Activated CD8-positive, alpha-beta memory T cell treated with anti-CD3 and anti-CD28 coated beads, Interleukin-2, amount 10 ng/mL, durations not matched to agents 7 days and 5 days (primary cell): Measurements from ENCODE around the gene PAX8. TPM values are rescaled to one million over a fixed set of nuclear protein-coding genes. Genes with fewer than 3 reads are reported as not detected.
"Not testable (repeated sequence)": the region's sequence is repeated elsewhere in the genome, so short reads cannot be mapped to it uniquely, and the experiment has no call there.

ENCODE experiments used
- ATAC-seq: fragments of 150-1000 bp; cut with Tn5 transposase; one replicate; pipeline ENCODE4 v1.10.0; 2021; ENCODE audit warnings: moderate library complexity
- CTCF ChIA-PET: fragments of 350-600 bp; sonication (Branson Sonifier 250); formaldehyde crosslinking; loops from one replicate; lab custom pipeline; 2021; ENCODE audit warnings: antibody characterized with exemption; lab: Charles Lee
- DNase-seq: peaks from one replicate; pipeline ENCODE4 v3.0.0-alpha.2; 2020
- H3K27ac Mint-ChIP-seq: one replicate; pipeline ENCODE4 v1.8.0; 2021; ENCODE audit warnings: mild to moderate bottlenecking, mixed read lengths
- H3K27me3 Mint-ChIP-seq: one replicate; pipeline ENCODE4 v1.8.0; 2021; ENCODE audit warnings: mixed read lengths
- H3K36me3 Mint-ChIP-seq: one replicate; pipeline ENCODE4 v1.8.0; 2021; ENCODE audit warnings: mild to moderate bottlenecking, mixed read lengths
- H3K4me1 Mint-ChIP-seq: one replicate; pipeline ENCODE4 v1.8.0; 2021; ENCODE audit warnings: mixed read lengths
- H3K4me3 Mint-ChIP-seq: one replicate; pipeline ENCODE4 v1.8.0; 2021; ENCODE audit warnings: mild to moderate bottlenecking, moderate library complexity, mixed read lengths
- H3K9me3 Mint-ChIP-seq: one replicate; pipeline ENCODE4 v1.8.0; 2022; ENCODE audit warnings: low read depth, mixed read lengths
- total RNA-seq, 2 experiments: library from RNA; stranded (reverse); gene quantifications; one replicate each; pipeline ENCODE4 v1.2.3, GENCODE V29; 2021

Gene PAX8
- total RNA-seq, result 1 to 10 TPM; 1.6 to 2.1 TPM

DNA sequence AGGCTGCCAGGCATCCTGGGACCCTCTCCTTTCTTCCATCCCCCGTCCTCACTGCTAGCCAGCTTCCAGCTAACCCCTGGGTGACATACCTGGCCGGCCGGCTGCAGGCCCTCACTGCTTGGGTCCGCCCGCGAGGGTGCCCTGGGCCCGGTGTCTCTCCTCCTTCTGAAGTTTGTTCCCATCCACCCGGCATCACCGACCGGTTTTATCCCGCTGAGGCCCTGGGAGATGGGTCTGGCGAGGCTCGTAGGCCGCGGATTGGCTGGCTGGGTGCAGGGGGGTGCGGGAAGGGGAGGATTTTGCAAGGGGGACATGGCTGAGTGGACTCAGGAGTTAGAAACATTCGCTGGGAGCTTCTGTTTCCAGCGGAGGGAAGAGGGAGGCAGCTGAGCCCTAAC is at the start of gene PAX8:
TSS of gene PAX8 (minus strand) at position 180 of the 398 bp plus-strand sequence. CDS start 527 bp downstream, outside the sequence.
- Mint-ChIP-seq H3K4me1 (peaks cover 9% of the 10 kb centered on the region), H3K27me3 (peaks cover 77% of the 10 kb centered on the region), H3K36me3 (no peaks in the 10 kb centered on the region), H3K27ac (no peak within 1 kb of the TSS), H3K9me3 (no peaks in the 10 kb centered on the region), H3K4me3 (no peak within 1 kb of the TSS)
- ATAC-seq (no peak), DNase-seq (no peak)
- CTCF ChIA-PET, result interaction anchor here (1.0 kb wide), 2 partner anchors 111 to 141 kb away, joined by 3 read pairs; no protein-coding TSS in a partner anchor

DNA sequence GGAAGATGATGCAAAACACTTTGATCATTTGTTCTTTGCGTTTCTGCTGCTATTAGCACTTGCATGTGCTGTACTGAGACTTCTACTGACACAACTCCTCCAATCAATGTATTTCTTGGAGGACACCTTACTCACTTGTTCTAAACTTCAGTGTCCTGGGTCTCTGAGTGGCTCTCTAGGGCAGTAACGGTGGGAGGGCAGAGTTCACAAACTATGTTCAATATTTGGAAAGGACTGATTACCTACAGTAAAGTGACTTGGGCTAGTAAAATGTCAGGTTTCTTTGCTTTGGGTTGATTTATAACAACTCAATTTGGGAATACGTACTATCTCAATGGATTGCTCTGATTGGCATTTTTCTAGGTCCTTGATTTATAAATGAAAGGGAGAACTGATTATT is 49.3 kb upstream of the PAX8 start:
- Mint-ChIP-seq H3K9me3 (no peaks in the 10 kb centered on the region), H3K27ac (no peak overlapping the region), H3K36me3 (no peaks in the 10 kb centered on the region), H3K4me3 (no peak overlapping the region), H3K27me3 (peaks cover 46% of the 10 kb centered on the region), H3K4me1 (peaks cover 9% of the 10 kb centered on the region)
- CTCF ChIA-PET, result no interaction called here
- ATAC-seq (no peak), DNase-seq (no peak)

DNA sequence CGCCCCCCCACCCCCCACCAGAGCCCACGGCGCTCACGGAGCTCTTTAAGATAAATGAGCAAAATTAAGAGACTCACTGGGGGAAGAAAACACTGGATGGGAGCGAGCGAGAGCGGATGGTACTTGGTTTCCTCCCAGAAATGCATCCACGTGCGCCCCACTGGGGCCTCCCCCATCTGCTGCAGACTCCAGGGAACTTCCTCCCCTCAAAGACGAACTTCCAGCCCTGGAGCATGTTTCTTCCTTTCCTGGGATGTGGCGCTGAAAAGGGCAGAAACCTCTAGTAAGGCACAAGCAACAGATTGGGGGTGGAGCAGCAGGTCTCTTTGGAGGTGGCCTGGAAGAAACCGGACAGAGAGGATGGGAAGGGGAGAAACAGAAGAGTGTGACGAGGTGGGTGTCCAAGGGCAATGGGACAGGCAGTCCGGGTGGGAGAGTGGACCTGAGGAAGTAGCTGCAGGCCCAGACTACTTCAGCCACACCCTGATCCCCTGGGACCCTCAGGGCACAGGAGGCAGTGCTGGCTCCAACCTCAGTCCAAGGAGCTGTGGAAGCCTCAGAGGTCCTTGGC is 46.5 kb upstream of the PAX8 start:
- H3K36me3 Mint-ChIP-seq, CTCF ChIA-PET, H3K4me1 Mint-ChIP-seq, H3K4me3 Mint-ChIP-seq, H3K27ac Mint-ChIP-seq, DNase-seq, ATAC-seq, H3K9me3 Mint-ChIP-seq: not testable (repeated sequence)
- H3K27me3 Mint-ChIP-seq, result peaks cover 61% of the 10 kb centered on the region

DNA sequence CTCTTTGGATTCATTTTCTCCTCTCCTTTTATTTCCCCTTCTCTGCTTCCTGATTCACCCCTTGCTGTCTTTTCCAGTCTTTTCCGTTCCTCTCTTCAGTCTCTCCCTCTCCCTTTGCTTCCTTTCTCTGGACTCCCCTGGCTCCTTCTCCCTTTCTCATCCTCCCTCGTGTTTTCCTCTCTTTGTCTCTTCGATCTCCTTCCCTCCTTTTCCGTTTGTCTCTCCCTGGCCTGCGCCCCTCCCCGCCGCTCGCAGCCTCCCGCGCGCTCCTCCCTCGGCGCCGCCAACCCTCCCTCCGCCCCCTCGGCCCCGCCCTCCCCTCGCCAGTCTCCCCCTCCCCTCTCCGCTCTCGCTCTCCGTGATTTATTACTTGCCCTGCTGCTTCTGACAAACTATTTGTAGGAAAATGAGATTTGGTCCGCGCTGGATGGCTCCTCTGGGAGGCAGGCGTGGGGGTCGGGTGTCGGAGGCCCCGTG is 46.0 kb upstream of the PAX8 start:
- Mint-ChIP-seq H3K36me3 (no peaks in the 10 kb centered on the region), H3K4me3 (peak overlapping the region; percentile 69), H3K9me3 (no peaks in the 10 kb centered on the region), H3K27me3 (peaks cover 59% of the 10 kb centered on the region), H3K4me1 (peaks cover 9% of the 10 kb centered on the region), H3K27ac (no peak overlapping the region)
- DNase-seq (no peak), ATAC-seq (peak; percentile 55)
- CTCF ChIA-PET, result no interaction called here

DNA sequence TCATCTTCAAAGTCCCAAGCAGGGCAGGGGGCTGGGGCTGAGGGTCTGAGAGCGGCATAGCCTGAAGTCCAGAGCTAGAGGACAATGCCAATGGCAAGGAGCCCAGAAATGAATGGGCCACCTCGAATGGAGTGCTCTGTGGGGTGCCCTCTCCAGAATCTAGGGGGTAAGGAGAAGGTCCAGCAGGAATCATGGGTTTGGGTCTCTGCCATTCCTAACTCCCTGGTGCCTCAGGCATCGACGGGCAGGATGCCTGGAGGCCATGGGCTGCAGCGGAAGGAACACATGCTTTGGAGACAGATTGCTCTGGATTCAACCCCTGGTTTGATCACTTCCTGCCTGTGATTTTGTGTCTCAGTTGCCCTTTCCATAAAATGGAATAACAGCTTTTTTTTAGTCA is 44.4 kb upstream of the PAX8 start:
- not testable (repeated sequence) for H3K4me3 Mint-ChIP-seq, H3K27ac Mint-ChIP-seq, H3K9me3 Mint-ChIP-seq, DNase-seq, H3K36me3 Mint-ChIP-seq, H3K4me1 Mint-ChIP-seq, ATAC-seq
- CTCF ChIA-PET, result interaction anchor here (0.6 to 1.4 kb wide), 2 partner anchors 48 to 1096 kb away, joined by 3 read pairs; no protein-coding TSS in a partner anchor
- H3K27me3 Mint-ChIP-seq, result peaks cover 54% of the 10 kb centered on the region

DNA sequence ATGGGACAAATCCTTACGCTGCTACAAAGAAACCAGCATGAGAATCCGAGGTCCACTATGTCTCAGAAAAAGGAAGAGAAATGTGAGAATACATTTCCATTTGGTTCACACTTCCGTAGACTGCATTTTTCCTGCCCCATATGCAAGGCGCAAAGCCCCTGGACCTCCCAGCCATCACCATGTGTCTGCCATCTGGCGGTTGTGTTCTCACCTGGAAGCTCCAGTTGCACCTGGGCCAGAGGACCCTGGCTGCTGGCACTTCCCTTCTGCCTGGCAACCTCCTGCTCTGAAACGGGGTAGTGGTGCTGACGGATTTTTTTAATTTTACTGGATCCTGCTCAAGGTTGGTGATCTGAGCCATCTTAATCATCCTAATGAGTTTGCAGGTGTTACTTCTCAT is 41.4 kb upstream of the PAX8 start:
- Mint-ChIP-seq H3K4me1 (peaks cover 13% of the 10 kb centered on the region), H3K27me3 (peaks cover 61% of the 10 kb centered on the region)
- ATAC-seq, H3K4me3 Mint-ChIP-seq, H3K9me3 Mint-ChIP-seq, H3K27ac Mint-ChIP-seq, CTCF ChIA-PET, DNase-seq, H3K36me3 Mint-ChIP-seq: not testable (repeated sequence)

DNA sequence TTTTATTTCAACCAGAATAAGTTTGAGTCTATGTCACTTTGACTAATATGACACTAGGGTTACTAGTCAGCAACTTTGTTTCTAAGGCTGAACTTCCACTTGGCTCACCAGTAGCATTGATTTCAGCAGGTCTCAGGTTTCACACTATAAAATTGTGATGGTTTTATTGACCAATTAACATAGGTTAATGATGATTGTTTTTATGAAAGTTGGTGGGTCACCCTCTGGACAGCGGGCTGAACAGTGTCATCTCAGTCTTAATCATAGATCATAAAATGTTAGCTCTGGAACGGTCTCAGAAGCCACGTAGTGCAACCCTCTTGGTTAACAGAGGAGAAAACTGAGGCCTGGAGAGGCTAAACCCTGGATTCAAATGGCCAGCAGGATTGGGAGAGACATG is 40.2 kb upstream of the PAX8 start:
- DNase-seq, ATAC-seq, H3K9me3 Mint-ChIP-seq, H3K4me3 Mint-ChIP-seq, H3K4me1 Mint-ChIP-seq, H3K36me3 Mint-ChIP-seq, CTCF ChIA-PET, H3K27ac Mint-ChIP-seq: not testable (repeated sequence)
- peaks cover 61% of the 10 kb centered on the region for H3K27me3 Mint-ChIP-seq

DNA sequence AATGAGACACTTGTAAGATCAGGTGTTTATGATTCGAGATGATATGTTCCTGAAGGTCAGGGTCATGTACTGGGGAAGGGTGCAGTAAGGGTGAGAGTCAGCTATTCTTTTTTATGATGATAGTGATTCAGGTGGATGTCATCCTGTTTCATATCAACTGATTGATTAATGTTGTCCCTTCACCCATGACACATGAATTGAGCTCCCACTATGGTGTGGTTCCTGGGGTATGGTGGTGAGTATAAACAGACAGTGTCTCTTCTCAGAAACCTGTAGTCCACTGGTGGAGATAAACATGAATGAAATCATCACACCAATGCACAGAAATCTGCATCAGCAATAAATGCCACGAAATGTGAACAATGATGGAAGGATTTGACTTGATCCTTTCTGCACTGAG is 37.4 kb upstream of the PAX8 start:
- H3K27me3 Mint-ChIP-seq, result peaks cover 47% of the 10 kb centered on the region
- H3K4me1 Mint-ChIP-seq, result peaks cover 6% of the 10 kb centered on the region
- H3K4me3 Mint-ChIP-seq, result no peak overlapping the region
- H3K9me3 Mint-ChIP-seq, result no peaks in the 10 kb centered on the region
- CTCF ChIA-PET, result no interaction called here
- no peaks in the 10 kb centered on the region for H3K36me3 Mint-ChIP-seq
- ATAC-seq (no peak), DNase-seq (no peak)
- H3K27ac Mint-ChIP-seq, result no peak overlapping the region

DNA sequence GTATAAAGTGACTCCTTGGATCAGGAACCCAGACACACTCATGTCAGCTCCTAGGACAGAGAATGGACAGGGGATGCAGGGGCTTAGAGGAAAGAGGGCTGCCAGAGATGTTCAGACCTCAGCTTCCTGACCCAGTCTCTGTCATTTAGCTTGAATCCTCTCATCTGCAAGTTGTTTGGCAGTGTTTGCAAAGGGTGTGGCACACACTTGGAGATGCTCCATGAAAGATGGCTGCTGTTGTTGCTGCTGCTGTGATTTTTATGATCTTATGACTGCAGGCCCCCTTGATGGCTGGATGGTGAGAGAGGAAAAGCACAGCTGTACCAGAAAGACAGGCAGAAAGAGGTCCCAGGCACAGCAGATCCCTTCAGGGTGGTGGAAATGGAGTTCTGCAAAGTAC is 35.9 kb upstream of the PAX8 start:
- H3K27me3 Mint-ChIP-seq, result peaks cover 41% of the 10 kb centered on the region
- H3K27ac Mint-ChIP-seq, DNase-seq, CTCF ChIA-PET, H3K4me1 Mint-ChIP-seq, H3K36me3 Mint-ChIP-seq, H3K4me3 Mint-ChIP-seq, ATAC-seq, H3K9me3 Mint-ChIP-seq: not testable (repeated sequence)

DNA sequence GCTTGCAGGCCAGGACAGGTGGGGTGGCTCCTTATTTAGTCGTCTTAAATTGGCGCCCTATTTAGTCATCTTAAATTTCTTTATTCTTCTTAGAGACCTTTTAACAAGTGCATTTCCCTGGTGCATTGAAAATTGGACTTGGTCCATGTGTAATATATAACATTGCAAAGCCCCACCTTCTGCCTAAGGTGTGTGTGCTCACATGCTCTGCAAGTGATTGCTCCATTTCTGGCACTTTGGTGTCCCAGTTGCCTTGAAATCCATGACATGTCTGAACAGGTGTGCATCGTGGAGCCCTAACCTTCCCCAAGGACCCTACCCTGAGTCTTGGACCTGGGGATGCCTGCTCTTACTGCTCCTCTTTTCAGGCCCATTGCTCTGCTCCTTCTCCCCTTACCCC is 35.5 kb upstream of the PAX8 start:
- CTCF ChIA-PET, H3K27ac Mint-ChIP-seq, H3K4me3 Mint-ChIP-seq, H3K9me3 Mint-ChIP-seq, H3K4me1 Mint-ChIP-seq, DNase-seq, ATAC-seq, H3K36me3 Mint-ChIP-seq: not testable (repeated sequence)
- peaks cover 44% of the 10 kb centered on the region for H3K27me3 Mint-ChIP-seq

DNA sequence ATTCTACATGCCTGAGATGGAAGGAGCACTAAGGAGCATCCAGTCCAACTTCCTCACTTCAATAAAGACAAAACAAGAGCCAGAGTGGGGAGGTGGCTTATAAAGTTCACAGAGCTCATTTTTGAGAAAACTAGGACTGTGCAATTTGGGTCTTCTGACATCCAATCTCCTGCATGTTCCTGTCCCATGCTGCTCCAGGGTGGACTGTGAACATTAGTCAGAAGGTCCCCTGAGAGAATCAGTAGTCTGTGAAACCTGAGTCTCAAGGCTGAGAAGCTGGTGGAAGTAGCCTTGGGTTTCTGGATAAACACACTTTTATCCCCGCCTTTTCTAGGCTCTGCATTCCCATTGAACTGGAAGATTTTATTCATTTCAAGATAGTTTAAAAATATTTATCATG is 33.1 kb upstream of the PAX8 start:
- DNase-seq, H3K27ac Mint-ChIP-seq, ATAC-seq, H3K36me3 Mint-ChIP-seq, H3K4me1 Mint-ChIP-seq, H3K9me3 Mint-ChIP-seq, CTCF ChIA-PET, H3K4me3 Mint-ChIP-seq: not testable (repeated sequence)
- peaks cover 51% of the 10 kb centered on the region for H3K27me3 Mint-ChIP-seq

DNA sequence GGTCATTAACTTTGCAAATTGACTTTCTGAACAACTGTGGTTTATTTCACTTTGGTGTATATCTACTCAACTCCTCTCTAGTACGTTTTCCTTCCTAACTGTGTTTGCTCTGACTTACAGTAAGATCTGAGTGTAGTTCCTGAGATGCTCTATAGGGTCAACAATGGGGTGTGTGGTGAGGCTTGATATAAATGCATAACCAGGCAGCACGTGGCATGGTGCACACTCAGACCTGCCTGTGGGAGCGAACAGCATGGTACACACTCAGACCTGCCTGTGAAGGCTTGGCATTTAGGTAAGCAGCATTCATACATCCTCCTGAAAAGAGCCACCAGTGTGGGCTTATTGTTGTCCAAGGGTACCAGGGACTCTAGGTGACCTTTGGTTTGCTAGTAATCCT is 32.5 kb upstream of the PAX8 start:
- peaks cover 52% of the 10 kb centered on the region for H3K27me3 Mint-ChIP-seq
- H3K27ac Mint-ChIP-seq, CTCF ChIA-PET, DNase-seq, H3K4me3 Mint-ChIP-seq, H3K4me1 Mint-ChIP-seq, H3K9me3 Mint-ChIP-seq, H3K36me3 Mint-ChIP-seq: not testable (repeated sequence)
- peak; percentile 36 for ATAC-seq

DNA sequence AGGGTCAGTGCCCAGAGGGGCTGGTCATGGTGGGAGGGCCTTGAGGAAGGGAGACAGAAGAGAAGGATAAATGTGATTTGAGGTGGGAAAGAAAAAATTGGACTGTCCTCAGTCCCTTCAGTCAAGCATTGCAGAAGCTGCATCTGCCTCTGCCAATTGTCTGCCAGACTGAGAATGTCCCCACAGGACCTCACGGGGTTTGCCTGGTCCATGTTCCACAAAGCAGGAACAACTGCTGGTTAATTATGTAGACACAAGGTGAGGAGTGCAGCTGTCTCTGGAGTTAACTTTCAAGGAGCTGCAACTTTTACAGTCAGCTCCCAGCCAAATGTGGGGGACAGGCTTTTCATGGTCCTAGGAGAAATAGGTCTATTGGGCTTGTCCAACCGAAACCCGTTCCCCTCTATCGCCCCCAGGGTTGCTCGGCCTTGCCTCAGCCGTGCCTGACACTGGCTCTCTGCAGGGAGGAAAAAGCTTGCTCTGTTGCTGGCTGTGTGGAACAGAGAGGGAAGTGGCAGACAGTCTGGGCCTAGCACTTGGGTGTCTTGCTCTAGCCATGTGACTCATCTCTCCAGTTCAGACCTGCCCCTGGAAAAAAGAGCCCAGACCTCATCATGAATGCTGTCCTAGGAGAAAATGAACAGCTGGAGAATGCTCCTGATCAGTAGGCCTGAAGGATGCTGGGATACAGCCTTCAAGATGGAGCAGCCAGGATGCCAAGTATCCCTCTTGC is 31.1 kb upstream of the PAX8 start:
- CTCF ChIA-PET, result interaction anchor here (0.8 kb wide), 1 partner anchor 12 kb away, joined by 3 read pairs; no protein-coding TSS in a partner anchor
- peaks cover 42% of the 10 kb centered on the region for H3K27me3 Mint-ChIP-seq
- H3K9me3 Mint-ChIP-seq, result no peaks in the 10 kb centered on the region
- H3K4me3 Mint-ChIP-seq, result no peak overlapping the region
- DNase-seq (no peak), ATAC-seq (no peak)
- no peaks in the 10 kb centered on the region for H3K4me1 Mint-ChIP-seq
- H3K27ac Mint-ChIP-seq, result no peak overlapping the region
- no peaks in the 10 kb centered on the region for H3K36me3 Mint-ChIP-seq

DNA sequence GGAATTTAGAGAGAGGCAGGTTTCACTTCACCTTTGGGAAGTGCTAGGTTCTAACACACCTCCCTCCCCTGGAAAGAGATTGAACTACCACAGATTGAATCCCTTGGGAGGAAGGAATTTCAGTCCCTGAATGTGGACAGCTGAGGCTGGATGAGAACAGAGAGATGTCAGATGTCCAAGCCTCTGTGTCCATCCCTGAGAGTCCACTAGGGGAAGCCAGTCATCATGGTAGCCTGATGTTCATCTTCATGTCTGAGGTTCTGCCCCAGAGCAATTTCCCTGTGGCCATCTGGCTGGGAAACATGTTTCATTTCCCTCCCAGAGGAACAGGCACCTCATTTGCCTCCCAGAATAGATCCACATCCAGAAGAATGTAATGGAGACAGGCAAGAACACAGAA is 30.1 kb upstream of the PAX8 start:
- H3K4me1 Mint-ChIP-seq, CTCF ChIA-PET: not testable (repeated sequence)

More for the DNA sequence above, 30.1 kb upstream of the PAX8 start:
- H3K9me3 Mint-ChIP-seq, H3K36me3 Mint-ChIP-seq, DNase-seq, H3K4me3 Mint-ChIP-seq, H3K27ac Mint-ChIP-seq, ATAC-seq: not testable (repeated sequence)
- H3K27me3 Mint-ChIP-seq, result peaks cover 38% of the 10 kb centered on the region
